A549 (cell line): ENCODE results near the gene APOL4. TPM values are rescaled to one million over a fixed set of nuclear protein-coding genes. Genes with fewer than 3 reads are reported as not detected.

ENCODE experiments used
- ATAC-seq, 2 experiments: fragments of 200-7000 bp in 1 of 2; fragments of >200 bp in 1 of 2; cut with Nextera tagmentation in 1 of 2; cut with Tn5 transposase in 1 of 2; 3 replicates each; pipeline versions ENCODE4 v1.8.0 to v1.9.1; 2018 to 2020; ENCODE audit warnings: mild to moderate bottlenecking in 1 of 2, moderate library complexity in 1 of 2
- CTCF ChIA-PET: fragments of 300-600 bp; sonication (Branson Sonifier 250); formaldehyde crosslinking; extraction: SDS; loops from one replicate; lab custom pipeline; 2021; ENCODE audit warnings: antibody characterized with exemption, inconsistent platforms; lab: Yijun Ruan, JAX
- POLR2A ChIA-PET: fragments of 350-600 bp; formaldehyde crosslinking; extraction: SDS; loops from one replicate; lab custom pipeline; 2021; ENCODE audit warnings: antibody characterized with exemption, inconsistent platforms; lab: Yijun Ruan, JAX
- DNase-seq, 2 experiments: peaks; one replicate each; pipeline versions ENCODE4 v3.0.0 to v3.0.0-alpha.2; 2011 to 2016; ENCODE audit warnings: low read depth in 1 of 2, low spot score in 1 of 2
- FAIRE-seq: peaks from 2 replicates; lab custom pipeline; 2011; peaks lifted over from hg19 to GRCh38; lab: Jason Lieb, UNC
- H3K27ac ChIP-seq, 2 experiments: fragments of >200 bp; sonication (Bioruptor Twin); formaldehyde crosslinking; 3 replicates each; pipeline ENCODE4 v1.5.1; 2016 to 2017
- H3K4me1 ChIP-seq: fragments of >200 bp; sonication (Bioruptor Twin); formaldehyde crosslinking; 3 replicates; pipeline ENCODE4 v1.6.1; 2016
- H3K4me2 ChIP-seq: fragments of >200 bp; sonication (Bioruptor Twin); formaldehyde crosslinking; 3 replicates; pipeline ENCODE4 v1.6.1; 2016
- H3K4me3 ChIP-seq: fragments of >200 bp; sonication (Bioruptor Twin); formaldehyde crosslinking; 3 replicates; pipeline ENCODE4 v1.5.1; 2016
- H3K9me3 ChIP-seq: fragments of >200 bp; sonication (Bioruptor Twin); formaldehyde crosslinking; 3 replicates; pipeline ENCODE4 v1.6.1; 2016
- CEBPB ChIP-seq, 2 experiments: fragments of >200 bp in 1 of 2; sonication (Bioruptor Twin) in 1 of 2; formaldehyde crosslinking in 1 of 2; IDR thresholded peaks; 2 replicates each; pipeline ENCODE4 v1.6.1; 2012 to 2016
- CHD4 ChIP-seq: fragments of 200-600 bp; sonication (generic); IDR thresholded peaks from 2 replicates; pipeline ENCODE4 v1.6.1; 2016; ENCODE audit warnings: antibody characterized with exemption, mild to moderate bottlenecking, borderline replicate concordance
- E2F6 ChIP-seq: IDR thresholded peaks from 2 replicates; pipeline ENCODE4 v1.6.1; 2012; ENCODE audit warnings: low read depth, borderline replicate concordance
- ELK1 ChIP-seq: fragments of 150-350 bp; IDR thresholded peaks from 2 replicates; pipeline ENCODE4 v1.6.1; 2014; ENCODE audit warnings: low read depth, mild to moderate bottlenecking, low read length
- ESRRA ChIP-seq: fragments of 150-350 bp; IDR thresholded peaks from 2 replicates; pipeline ENCODE4 v1.6.1; 2014; ENCODE audit warnings: mild to moderate bottlenecking, low read length, borderline replicate concordance
- FOSB ChIP-seq: fragments of 250-450 bp; sonication (Bioruptor Pico); IDR thresholded peaks from 2 replicates; pipeline ENCODE4 v1.5.0; 2020; ENCODE audit warnings: mild to moderate bottlenecking, moderate library complexity
- HDAC2 ChIP-seq: fragments of 200-600 bp; sonication (generic); IDR thresholded peaks from 2 replicates; pipeline ENCODE4 v1.6.1; 2016
- HMGXB4 ChIP-seq: fragments of 250-450 bp; sonication (Bioruptor Pico); IDR thresholded peaks from 2 replicates; pipeline ENCODE4 v1.5.0; 2021; ENCODE audit warnings: mild to moderate bottlenecking, moderate library complexity, borderline replicate concordance
- HOXA7 ChIP-seq: fragments of 250-450 bp; sonication (Bioruptor Pico); IDR thresholded peaks from 2 replicates; pipeline ENCODE4 v1.5.0; 2020; ENCODE audit warnings: mild to moderate bottlenecking, moderate library complexity
- HOXB13 ChIP-seq: fragments of 250-450 bp; sonication (Bioruptor Pico); IDR thresholded peaks from 2 replicates; pipeline ENCODE4 v1.5.0; 2020; ENCODE audit warnings: low read depth, mild to moderate bottlenecking, moderate library complexity
- JUNB ChIP-seq: fragments of >200 bp; sonication (Bioruptor Twin); formaldehyde crosslinking; IDR thresholded peaks from 2 replicates; pipeline ENCODE4 v1.6.1; 2016
- KDM5A ChIP-seq: fragments of 200-600 bp; sonication (generic); IDR thresholded peaks from 2 replicates; pipeline ENCODE4 v1.6.1; 2016; ENCODE audit warnings: antibody characterized with exemption, mild to moderate bottlenecking
- MAX ChIP-seq: IDR thresholded peaks from 2 replicates; pipeline ENCODE4 v1.6.1; 2012
- MYC ChIP-seq: IDR thresholded peaks from 2 replicates; pipeline ENCODE4 v1.6.1; 2012; ENCODE audit warnings: mild to moderate bottlenecking, inconsistent platforms, low read length, improper control_type of control experiment, borderline replicate concordance
- NPAS2 ChIP-seq: fragments of 250-450 bp; sonication (Bioruptor Pico); IDR thresholded peaks from 2 replicates; pipeline ENCODE4 v1.8.0; 2022; ENCODE audit warnings: mild to moderate bottlenecking, moderate library complexity, borderline replicate concordance
- POLR2AphosphoS2 ChIP-seq: conservative IDR thresholded peaks from 2 replicates; pipeline ENCODE4 v1.6.1; 2012; ENCODE audit warnings: low read length, improper control_type of control experiment, inconsistent platforms
- RARB ChIP-seq: fragments of 250-450 bp; sonication (Bioruptor Pico); IDR thresholded peaks from 2 replicates; pipeline ENCODE4 v1.8.0; 2021; ENCODE audit warnings: mild to moderate bottlenecking, moderate library complexity
- SMC3 ChIP-seq: fragments of >200 bp; sonication (Bioruptor Twin); formaldehyde crosslinking; IDR thresholded peaks from 3 replicates; pipeline ENCODE4 v1.6.1; 2018; ENCODE audit warnings: inconsistent platforms
- SREBF2 ChIP-seq: fragments of 450-650 bp; IDR thresholded peaks from 2 replicates; pipeline ENCODE4 v1.6.1; 2014; ENCODE audit warnings: mild to moderate bottlenecking, moderate library complexity
- USF2 ChIP-seq: fragments of 450-650 bp; IDR thresholded peaks from 2 replicates; pipeline ENCODE4 v1.6.1; 2014; ENCODE audit warnings: antibody characterized with exemption
- ZC3H11A ChIP-seq: fragments of 450-650 bp; IDR thresholded peaks from 2 replicates; pipeline ENCODE4 v1.6.1; 2014; ENCODE audit warnings: antibody characterized with exemption, mild to moderate bottlenecking
- ZNF302 ChIP-seq: fragments of 250-450 bp; sonication (Bioruptor Pico); IDR thresholded peaks from 2 replicates; pipeline ENCODE4 v1.9.0; 2021; ENCODE audit warnings: inconsistent platforms, mild to moderate bottlenecking, moderate library complexity
- WGBS: methylation state at CpG from one replicate; pipeline ENCODE4 v1.1.6; 2017; ENCODE audit errors: missing lambda C conversion rate; 5-methylcytosine and 5-hydroxymethylcytosine counted together
- polyA plus RNA-seq, 4 experiments: library from polyadenylated mRNA; depleted of rRNA in 3 of 4; stranded (reverse); fragments of >200 nt; fragmentation: RNase III in 1 of 4; extraction: RNeasy Plus Mini Kit Qiagen cat#74134 plus additional on column Dnase treatment in 1 of 4; gene quantifications; 2 replicates in 3 of 4; 3 replicates in 1 of 4; pipeline ENCODE4 v1.2.3, GENCODE V29; 2011 to 2017

The APOL4 gene
- polyA plus RNA-seq, 2 of the 4 experiments (the other 2 are of a cell fraction) = not detected

GRCh38 chr22:36155702-36156101 lies 45.9 kb downstream of the APOL4 start:
- no peak for FAIRE-seq
- no peak for ATAC-seq
- WGBS = 89% methylated on average over 4 of the region's 7 CpGs
- no peak overlapping the region for H3K4me3 ChIP-seq
- POLR2A ChIA-PET = no interaction called here
- 0 out of 3 replicates have a peak, but pooled peaks cover 6% of the 10 kb centered on the region for H3K9me3 ChIP-seq
- TF ChIP-seq CHD4 (no peak), HMGXB4 (CRISPR knock-in tag) (no peak), MAX (no peak), JUNB (no peak), E2F6 (no peak), POLR2AphosphoS2 (no peak), KDM5A (no peak), HOXB13 (CRISPR knock-in tag) (no peak), CEBPB (IDR thresholded peaks at IDR 0.05) (no peak), ZNF302 (CRISPR knock-in tag) (no peak), HOXA7 (no peak), FOSB (CRISPR knock-in tag) (no peak), ELK1 (no peak), ESRRA (no peak), NPAS2 (CRISPR knock-in tag) (no peak), MYC (no peak), RARB (CRISPR knock-in tag) (no peak)
- no peak for DNase-seq
- no peaks in the 10 kb centered on the region for H3K4me1 ChIP-seq
- no peak overlapping the region for H3K4me2 ChIP-seq
- no peak overlapping the region for H3K27ac ChIP-seq
- CTCF ChIA-PET = interaction anchor here (0.6 to 0.9 kb wide), 3 partner anchors 14 to 121 kb away, joined by 3 read pairs; no protein-coding TSS in a partner anchor

GRCh38 chr22:36154423-36154945 lies 47.1 kb downstream of the APOL4 start:
- ChIA-PET POLR2A (no interaction called here), CTCF (no interaction called here)
- TF ChIP-seq SMC3 (no peak), USF2 (no peak), MAX (no peak), CEBPB (IDR thresholded peaks at IDR 0.05) (no peak), SREBF2 (no peak), HOXB13 (CRISPR knock-in tag) (no peak), HMGXB4 (CRISPR knock-in tag) (no peak), HDAC2 (no peak), ZC3H11A (no peak)
- ATAC-seq (no peak), DNase-seq (no peak), FAIRE-seq (no peak)
- WGBS = 88% methylated on average over 3 of the region's 3 CpGs
- no peak overlapping the region for H3K27ac ChIP-seq
- no peaks in the 10 kb centered on the region for H3K4me1 ChIP-seq
- H3K9me3 ChIP-seq = 0 out of 3 replicates have a peak, but pooled peaks cover 6% of the 10 kb centered on the region
- no peak overlapping the region for H3K4me3 ChIP-seq
- H3K4me2 ChIP-seq = no peak overlapping the region
